Measurements from ENCODE around the gene ARHGAP5.

DNA sequence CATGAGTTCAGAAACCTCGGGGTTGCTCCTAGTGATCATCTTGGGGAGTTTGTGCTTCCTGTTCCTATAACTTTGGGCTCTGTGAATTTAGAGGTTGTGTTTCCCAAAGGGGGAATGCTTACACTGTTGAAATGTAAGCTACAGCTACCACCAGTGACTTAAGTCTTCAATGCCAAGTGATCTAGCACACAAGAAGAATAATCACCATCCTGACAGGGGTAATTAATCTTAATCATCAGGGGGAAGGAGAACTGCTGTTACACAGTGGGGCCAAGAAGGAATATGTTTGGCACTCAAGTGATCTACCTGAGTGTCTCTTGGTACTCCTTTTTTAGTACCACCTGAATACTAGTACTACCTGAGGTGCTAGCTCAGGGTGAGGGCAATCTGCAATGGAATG is 89.8 kb downstream of the ARHGAP5 start:
- TF ChIP-seq, protein P1, sequence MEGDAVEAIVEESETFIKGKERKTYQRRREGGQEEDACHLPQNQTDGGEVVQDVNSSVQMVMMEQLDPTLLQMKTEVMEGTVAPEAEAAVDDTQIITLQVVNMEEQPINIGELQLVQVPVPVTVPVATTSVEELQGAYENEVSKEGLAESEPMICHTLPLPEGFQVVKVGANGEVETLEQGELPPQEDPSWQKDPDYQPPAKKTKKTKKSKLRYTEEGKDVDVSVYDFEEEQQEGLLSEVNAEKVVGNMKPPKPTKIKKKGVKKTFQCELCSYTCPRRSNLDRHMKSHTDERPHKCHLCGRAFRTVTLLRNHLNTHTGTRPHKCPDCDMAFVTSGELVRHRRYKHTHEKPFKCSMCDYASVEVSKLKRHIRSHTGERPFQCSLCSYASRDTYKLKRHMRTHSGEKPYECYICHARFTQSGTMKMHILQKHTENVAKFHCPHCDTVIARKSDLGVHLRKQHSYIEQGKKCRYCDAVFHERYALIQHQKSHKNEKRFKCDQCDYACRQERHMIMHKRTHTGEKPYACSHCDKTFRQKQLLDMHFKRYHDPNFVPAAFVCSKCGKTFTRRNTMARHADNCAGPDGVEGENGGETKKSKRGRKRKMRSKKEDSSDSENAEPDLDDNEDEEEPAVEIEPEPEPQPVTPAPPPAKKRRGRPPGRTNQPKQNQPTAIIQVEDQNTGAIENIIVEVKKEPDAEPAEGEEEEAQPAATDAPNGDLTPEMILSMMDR (IDR thresholded peaks at IDR 0.05), result no peak
- no peak for TF ChIP-seq EZH2 (IDR thresholded peaks at IDR 0.05; ENCODE audit: borderline replicate concordance, insufficient read depth, low read depth, low read length, poor library complexity, severe bottlenecking)

Measured in B cell (primary cell).